ENCODE results near the gene CLVS2. TPM values are rescaled to one million over a fixed set of nuclear protein-coding genes. Genes with fewer than 3 reads are reported as not detected.

The CLVS2 gene
- total and polyA plus RNA-seq, 9 donors: under 0.01 to 0.08 TPM; not detected in 7

DNA sequence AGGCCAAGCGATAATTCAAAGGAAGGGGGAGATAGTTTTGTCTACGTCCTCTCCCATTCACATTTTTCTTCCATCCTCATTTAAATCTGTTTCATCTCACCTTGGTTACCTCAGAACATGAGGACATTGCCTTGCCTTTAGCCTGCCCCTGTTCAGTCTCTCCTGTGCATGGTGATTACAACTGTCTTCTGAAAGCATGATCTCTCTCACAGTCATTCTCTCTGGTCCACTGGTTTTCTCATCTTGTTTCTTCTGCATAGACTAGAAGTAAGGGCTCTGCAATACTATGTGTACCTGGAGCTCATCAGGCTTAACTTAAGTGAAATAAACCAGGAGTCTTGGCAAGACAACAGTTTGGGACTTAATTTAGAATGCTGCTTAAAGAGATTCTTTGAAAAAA lies 31.4 kb downstream of the CLVS2 start:
- Histone ChIP-seq H3K9me3 (no peaks in the 10 kb centered on the region), H3K27ac (no peak overlapping the region), H3K4me1 (ENCODE audit: insufficient read depth) (no peaks in the 10 kb centered on the region), H3K27me3 (no peaks in the 10 kb centered on the region), H3K4me3 (no peak overlapping the region), H3K36me3 (no peaks in the 10 kb centered on the region)
- WGBS, 3 donors: 74 to 84% (median 74%) methylated on average over 2 of the region's 2 CpGs
- TF ChIP-seq EP300 (IDR thresholded peaks at IDR 0.05) (no peak), POLR2A (IDR thresholded peaks at IDR 0.05) (no peak)
- TF ChIP-seq, protein P1, sequence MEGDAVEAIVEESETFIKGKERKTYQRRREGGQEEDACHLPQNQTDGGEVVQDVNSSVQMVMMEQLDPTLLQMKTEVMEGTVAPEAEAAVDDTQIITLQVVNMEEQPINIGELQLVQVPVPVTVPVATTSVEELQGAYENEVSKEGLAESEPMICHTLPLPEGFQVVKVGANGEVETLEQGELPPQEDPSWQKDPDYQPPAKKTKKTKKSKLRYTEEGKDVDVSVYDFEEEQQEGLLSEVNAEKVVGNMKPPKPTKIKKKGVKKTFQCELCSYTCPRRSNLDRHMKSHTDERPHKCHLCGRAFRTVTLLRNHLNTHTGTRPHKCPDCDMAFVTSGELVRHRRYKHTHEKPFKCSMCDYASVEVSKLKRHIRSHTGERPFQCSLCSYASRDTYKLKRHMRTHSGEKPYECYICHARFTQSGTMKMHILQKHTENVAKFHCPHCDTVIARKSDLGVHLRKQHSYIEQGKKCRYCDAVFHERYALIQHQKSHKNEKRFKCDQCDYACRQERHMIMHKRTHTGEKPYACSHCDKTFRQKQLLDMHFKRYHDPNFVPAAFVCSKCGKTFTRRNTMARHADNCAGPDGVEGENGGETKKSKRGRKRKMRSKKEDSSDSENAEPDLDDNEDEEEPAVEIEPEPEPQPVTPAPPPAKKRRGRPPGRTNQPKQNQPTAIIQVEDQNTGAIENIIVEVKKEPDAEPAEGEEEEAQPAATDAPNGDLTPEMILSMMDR (IDR thresholded peaks at IDR 0.05): no peak
- DNase-seq: no peak
- intact Hi-C loops (cut with DNase I): no loop called here

DNA sequence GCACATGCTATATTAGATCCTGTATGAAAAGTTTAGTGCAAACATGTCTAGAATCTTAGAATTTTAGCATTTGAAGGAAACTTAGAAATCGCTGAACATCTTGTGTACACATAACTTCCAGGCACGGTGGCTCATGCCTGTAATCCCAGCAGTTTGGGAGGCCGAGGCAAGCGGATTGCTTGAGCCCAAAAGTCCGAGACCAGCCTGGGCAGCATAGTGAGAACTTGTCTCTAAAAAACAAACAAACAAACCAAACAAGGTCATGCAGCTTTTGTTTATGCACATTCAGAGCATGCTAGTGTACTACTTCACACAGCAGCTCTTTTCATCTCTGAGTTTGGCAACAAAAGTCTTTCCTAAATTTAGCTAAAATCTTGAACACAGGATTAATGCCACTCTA lies 32.2 kb downstream of the CLVS2 start:
- intact Hi-C loops (cut with DNase I): no loop called here

GRCh38 chr6:123030282-123030681 lies 34.2 kb downstream of the CLVS2 start:
- intact Hi-C loops (cut with DNase I): no loop called here
- H3K27me3 ChIP-seq: no peaks in the 10 kb centered on the region
- H3K4me1 ChIP-seq (ENCODE audit: insufficient read depth): no peaks in the 10 kb centered on the region
- DNase-seq: no peak
- no peak overlapping the region for H3K4me3 ChIP-seq
- TF ChIP-seq, protein P1 (IDR thresholded peaks at IDR 0.05): no peak
- TF ChIP-seq EP300 (IDR thresholded peaks at IDR 0.05): no peak
- TF ChIP-seq POLR2A (IDR thresholded peaks at IDR 0.05): no peak
- no peaks in the 10 kb centered on the region for H3K36me3 ChIP-seq
- no peak overlapping the region for H3K27ac ChIP-seq
- H3K9me3 ChIP-seq: no peaks in the 10 kb centered on the region

More for the DNA sequence above, 32.2 kb downstream of the CLVS2 start:
- TF ChIP-seq, protein P1 (IDR thresholded peaks at IDR 0.05): no peak
- TF ChIP-seq POLR2A (IDR thresholded peaks at IDR 0.05) (no peak), EP300 (IDR thresholded peaks at IDR 0.05) (no peak)
- no peaks in the 10 kb centered on the region for H3K9me3 ChIP-seq
- no peak overlapping the region for H3K27ac ChIP-seq
- no peaks in the 10 kb centered on the region for H3K4me1 ChIP-seq (ENCODE audit: insufficient read depth)
- 72 to 78% (median 73%) methylated on average over 5 of the region's 5 CpGs for WGBS, 3 donors
- no peaks in the 10 kb centered on the region for H3K36me3 ChIP-seq
- H3K4me3 ChIP-seq: no peak overlapping the region
- no peaks in the 10 kb centered on the region for H3K27me3 ChIP-seq
- DNase-seq: no peak

DNA sequence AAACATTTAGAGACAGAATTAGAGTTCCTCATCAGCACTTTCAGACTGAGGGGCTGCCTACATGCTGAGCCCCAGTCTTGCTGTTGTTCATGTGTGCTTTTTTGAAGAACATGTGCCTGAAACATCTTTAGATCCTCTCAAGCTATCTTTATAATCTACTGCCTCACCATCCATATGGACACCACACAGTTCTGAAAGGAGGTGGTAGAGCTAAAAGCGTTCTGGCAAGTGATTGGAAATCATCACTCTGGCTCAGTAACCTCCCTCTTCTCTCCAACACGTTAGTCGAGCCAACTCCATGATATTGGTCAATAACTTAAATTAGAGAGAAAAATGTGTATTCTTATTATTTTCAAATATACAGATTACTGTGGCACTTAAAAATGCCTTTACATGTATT lies 40.6 kb downstream of the CLVS2 start:
- intact Hi-C loops (cut with DNase I): no loop called here
- no peak overlapping the region for H3K27ac ChIP-seq
- H3K9me3 ChIP-seq: no peaks in the 10 kb centered on the region
- no peaks in the 10 kb centered on the region for H3K27me3 ChIP-seq
- no peak for DNase-seq
- TF ChIP-seq POLR2A (IDR thresholded peaks at IDR 0.05) (no peak), EP300 (IDR thresholded peaks at IDR 0.05) (no peak)
- TF ChIP-seq, protein P1 (IDR thresholded peaks at IDR 0.05): no peak
- H3K4me3 ChIP-seq: no peak overlapping the region
- WGBS, 3 donors: 59 to 69% (median 62%) methylated on average over 3 of the region's 3 CpGs
- no peaks in the 10 kb centered on the region for H3K4me1 ChIP-seq (ENCODE audit: insufficient read depth)
- H3K36me3 ChIP-seq: no peaks in the 10 kb centered on the region

GRCh38 chr6:123039431-123039830 lies 43.4 kb downstream of the CLVS2 start:
- no peak overlapping the region for H3K27ac ChIP-seq
- no peaks in the 10 kb centered on the region for H3K27me3 ChIP-seq
- H3K4me3 ChIP-seq: no peak overlapping the region
- no peak for DNase-seq
- 82 to 93% (median 87%) methylated on average over 3 of the region's 3 CpGs for WGBS, 3 donors
- no peaks in the 10 kb centered on the region for H3K36me3 ChIP-seq
- intact Hi-C loops (cut with DNase I): no loop called here
- no peaks in the 10 kb centered on the region for H3K9me3 ChIP-seq
- TF ChIP-seq POLR2A (IDR thresholded peaks at IDR 0.05) (no peak), EP300 (IDR thresholded peaks at IDR 0.05) (no peak)
- TF ChIP-seq, protein P1 (IDR thresholded peaks at IDR 0.05): no peak
- no peaks in the 10 kb centered on the region for H3K4me1 ChIP-seq (ENCODE audit: insufficient read depth)
